GM23338 (cell line): ENCODE results near the gene PACS1. TPM values are rescaled to one million over a fixed set of nuclear protein-coding genes. Genes with fewer than 3 reads are reported as not detected.
A peak's percentile ranks its signal among the peaks of the same experiment; 100 is the strongest.

Source experiments
- ATAC-seq: fragments of 200-7000 bp; cut with Tn5 transposase; 3 replicates; pipeline ENCODE4 v1.9.1; 2020
- DNase-seq: peaks from one replicate; pipeline ENCODE4 v3.0.0-alpha.2; 2015; ENCODE audit warnings: low spot score
- H2AFZ ChIP-seq: fragments of 200-600 bp; sonication (generic); 2 replicates; pipeline ENCODE4 v1.8.0; 2016; ENCODE audit warnings: antibody characterized with exemption, mild to moderate bottlenecking, moderate library complexity
- H3F3A ChIP-seq: fragments of 200-600 bp; sonication (generic); replicated peaks from 2 replicates; pipeline ENCODE4 v1.8.0; 2017; ENCODE audit warnings: antibody characterized with exemption, mixed run types, low read depth
- H3K27ac ChIP-seq: fragments of 200-600 bp; sonication (generic); 2 replicates; pipeline ENCODE4 v1.6.1; 2016; ENCODE audit warnings: low read depth
- H3K27me3 ChIP-seq: fragments of 200-600 bp; sonication (generic); 2 replicates; pipeline ENCODE4 v1.8.0; 2016; ENCODE audit warnings: mild to moderate bottlenecking, mixed run types, moderate library complexity; ENCODE audit not compliant: insufficient read depth
- H3K36me3 ChIP-seq: fragments of 200-600 bp; sonication (generic); 2 replicates; pipeline ENCODE4 v1.8.0; 2016; ENCODE audit warnings: mild to moderate bottlenecking; ENCODE audit not compliant: insufficient read depth
- H3K4me1 ChIP-seq: fragments of 200-600 bp; sonication (generic); 2 replicates; pipeline ENCODE4 v1.8.0; 2016; ENCODE audit warnings: mild to moderate bottlenecking, moderate library complexity; ENCODE audit not compliant: insufficient read depth
- H3K4me2 ChIP-seq: fragments of 200-600 bp; sonication (generic); 2 replicates; pipeline ENCODE4 v1.7.1; 2017; ENCODE audit warnings: mixed run types
- H3K4me3 ChIP-seq: fragments of 200-600 bp; sonication (generic); 2 replicates; pipeline ENCODE4 v1.6.1; 2016; ENCODE audit warnings: mixed run types
- H3K79me2 ChIP-seq: fragments of 200-600 bp; sonication (generic); replicated peaks from 2 replicates; pipeline ENCODE4 v1.8.0; 2017; ENCODE audit warnings: mild to moderate bottlenecking; ENCODE audit not compliant: insufficient read depth
- H3K9me2 ChIP-seq: fragments of 200-600 bp; sonication (generic); 2 replicates; pipeline ENCODE4 v1.8.0; 2017; ENCODE audit not compliant: insufficient read depth
- H4K20me1 ChIP-seq: fragments of 200-600 bp; sonication (generic); replicated peaks from 2 replicates; pipeline ENCODE4 v1.8.0; 2017; ENCODE audit warnings: mild to moderate bottlenecking; ENCODE audit not compliant: insufficient read depth
- H3K27ac Mint-ChIP-seq: 2 replicates; pipeline ENCODE4 v1.8.0; 2020; ENCODE audit warnings: inconsistent platforms, mild to moderate bottlenecking, moderate library complexity, mixed read lengths
- H3K27me3 Mint-ChIP-seq: 3 replicates; pipeline ENCODE4 v1.8.0; 2022; ENCODE audit warnings: low read depth, mild to moderate bottlenecking, moderate library complexity, mixed read lengths, inconsistent platforms; ENCODE audit not compliant: insufficient read depth, poor library complexity
- H3K36me3 Mint-ChIP-seq: 3 replicates; pipeline ENCODE4 v1.8.0; 2021; ENCODE audit warnings: low read depth, mild to moderate bottlenecking, inconsistent platforms, moderate library complexity, mixed read lengths
- H3K4me1 Mint-ChIP-seq: 3 replicates; pipeline ENCODE4 v1.8.0; 2020; ENCODE audit warnings: mild to moderate bottlenecking, inconsistent platforms, mixed read lengths
- H3K4me3 Mint-ChIP-seq: 3 replicates; pipeline ENCODE4 v1.8.0; 2021; ENCODE audit warnings: moderate library complexity, mild to moderate bottlenecking, inconsistent platforms, mixed read lengths
- H3K9me3 Mint-ChIP-seq: 3 replicates; pipeline ENCODE4 v1.8.0; 2020; ENCODE audit warnings: moderate library complexity, mild to moderate bottlenecking, inconsistent platforms, mixed read lengths
- ETS1 ChIP-seq: IDR thresholded peaks from 2 replicates; pipeline ENCODE4 v1.6.1; 2016; ENCODE audit warnings: antibody characterized with exemption
- EZH2 ChIP-seq: fragments of 200-600 bp; sonication (generic); IDR thresholded peaks from one replicate; pipeline ENCODE4 v1.8.0; 2017; ENCODE audit warnings: antibody characterized with exemption, mild to moderate bottlenecking, low read depth; ENCODE audit not compliant: unreplicated experiment
- JUNB ChIP-seq: IDR thresholded peaks from one replicate; pipeline ENCODE4 v1.6.1; 2016; ENCODE audit warnings: antibody characterized with exemption; ENCODE audit not compliant: unreplicated experiment
- POLR2AphosphoS5 ChIP-seq: IDR thresholded peaks from 2 replicates; pipeline ENCODE4 v1.6.1; 2016; ENCODE audit warnings: antibody characterized with exemption, low read depth
- ZNF462 ChIP-seq: fragments of 250-450 bp; sonication (Bioruptor Pico); IDR thresholded peaks from 2 replicates; pipeline ENCODE4 v1.5.0; 2020; ENCODE audit warnings: mild to moderate bottlenecking, moderate library complexity
- polyA plus RNA-seq: library from polyadenylated mRNA; unstranded; fragments of >200 nt; fragmentation: Nextera tagmentation; extraction: Ambion mirVana; gene quantifications from 2 replicates; pipeline ENCODE4 v1.2.1, GENCODE V29; 2016
- total RNA-seq: library from RNA; depleted of rRNA; stranded (reverse); fragments of >200 nt; shearing (Covaris generic); gene quantifications from 2 replicates; pipeline ENCODE4 v1.2.3, GENCODE V29; 2014

Gene PACS1
- total and polyA plus RNA-seq, 2 experiments from 2014 or later: 8.0 to 37.5 TPM

- TF ChIP-seq ZNF462: no peak
Measured at GRCh38 chr11:66190786-66191185, 120.7 kb downstream of the PACS1 start (continued).

GRCh38 chr11:66192181-66192863, 122.2 kb downstream of the PACS1 start:
- Mint-ChIP-seq H3K27me3 (peaks cover 3% of the 10 kb centered on the region), H3K4me3 (no peak overlapping the region), H3K27ac (peak overlapping the region; percentile 57; the same call in 1 of the 2 replicates), H3K4me1 (peaks cover 7% of the 10 kb centered on the region), H3K36me3 (no peaks in the 10 kb centered on the region; the same call in 1 of the 3 replicates), H3K9me3 (no peaks in the 10 kb centered on the region)
- peak; percentile 32; the same call in 1 of the 3 replicates for ATAC-seq
- Histone ChIP-seq H3F3A (no peaks in the 10 kb centered on the region), H3K4me1 (no peaks in the 10 kb centered on the region; the same call in 1 of the 2 replicates), H3K27ac (no peak overlapping the region), H3K27me3 (no peaks in the 10 kb centered on the region), H2AFZ (no peak overlapping the region), H4K20me1 (peaks cover 14% of the 10 kb centered on the region; the same call in 1 of the 2 replicates), H3K79me2 (peaks cover 4% of the 10 kb centered on the region; the same call in 1 of the 2 replicates), H3K9me2 (no peaks in the 10 kb centered on the region), H3K36me3 (no peaks in the 10 kb centered on the region), H3K4me3 (no peak overlapping the region), H3K4me2 (no peak overlapping the region)
- DNase-seq: no peak
- TF ChIP-seq POLR2AphosphoS5 (no peak), ZNF462 (no peak), EZH2 (no peak), ETS1 (no peak), JUNB (no peak)
